CD4-positive, alpha-beta T cell treated with Interleukin-1 beta for 1 hour (primary cell): ENCODE results near the gene SEPTIN1.

Experiments used
- DNase-seq, 2 donors: peaks; one replicate each; pipeline ENCODE4 v3.0.0-alpha.2; 2020 to 2022

SEPTIN1 gene

DNA sequence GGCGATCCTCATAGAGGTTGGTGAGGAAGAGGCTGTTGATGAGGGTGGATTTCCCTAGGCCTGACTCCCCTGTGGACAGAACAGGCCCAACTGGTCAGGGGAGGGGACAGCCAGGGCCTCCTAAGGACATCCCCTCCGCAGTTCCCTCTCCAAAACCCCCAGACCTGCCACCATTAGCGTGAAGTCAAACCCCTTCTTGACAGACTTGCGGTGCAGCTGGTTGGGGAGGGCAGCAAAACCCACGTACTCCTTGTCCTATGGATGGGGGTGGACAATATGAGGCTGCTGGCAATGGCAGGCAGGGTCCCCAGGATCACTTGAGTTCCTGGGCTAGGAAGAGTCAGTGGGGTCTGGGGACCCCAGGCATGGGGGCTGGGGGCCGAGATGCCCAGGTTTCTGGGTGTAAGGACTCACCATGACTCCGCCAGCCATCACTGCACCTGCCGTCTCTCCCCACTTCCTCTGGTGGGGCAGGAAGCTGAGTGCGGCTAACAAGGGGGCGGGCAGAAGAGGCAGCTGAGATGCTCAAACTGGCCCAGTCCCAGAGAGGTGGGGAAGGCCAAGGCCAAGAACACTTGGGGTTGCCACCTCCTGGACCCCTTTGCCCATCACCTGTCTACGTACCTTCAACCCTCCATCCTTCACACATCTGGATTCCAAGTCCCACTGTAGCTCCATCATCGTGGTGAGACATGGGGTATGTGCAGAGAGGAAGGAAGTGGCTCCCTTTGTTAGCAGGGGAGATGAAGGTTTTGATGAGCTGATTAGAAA, at the start of gene SEPTIN1:
SEPTIN1 (minus strand) TSS at position 451 of the 771 bp plus-strand sequence; CDS start at position 432, 19 bp downstream.
- peak; percentile 79 to 80 for DNase-seq

GRCh38 chr16:30430428-30430970, 48.1 kb upstream of the SEPTIN1 start:
- no peak for DNase-seq

GRCh38 chr16:30429678-30430427, 47.5 kb upstream of the SEPTIN1 start, which contains the start of gene DCTPP1:
DCTPP1 (minus strand) TSS chr16:30430030; CDS start chr16:30429980, 50 bp downstream.
- DNase-seq = peak; percentile 98 to 99

- DNase-seq = no peak
These were observed 47.0 kb upstream of the SEPTIN1 start for GRCh38 chr16:30429418-30429677.

DNA sequence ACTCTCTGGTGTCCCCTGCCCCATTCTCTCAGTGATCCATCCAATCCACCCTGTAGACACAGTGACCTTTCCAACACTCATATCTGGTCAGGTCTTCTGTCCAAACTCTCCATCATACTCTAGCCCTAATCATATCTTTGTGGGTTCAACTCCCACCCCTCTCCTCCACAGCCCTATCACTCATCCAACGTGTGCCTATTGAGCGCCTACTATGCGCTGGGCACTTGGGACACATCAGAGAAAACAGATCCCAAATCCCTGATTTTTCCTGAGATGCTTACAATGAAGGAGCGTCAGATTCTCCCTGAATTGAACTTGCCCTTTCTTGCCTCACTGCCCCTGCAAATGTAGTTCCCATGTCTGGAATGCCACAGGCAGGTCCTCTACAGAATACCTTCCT, 45.7 kb upstream of the SEPTIN1 start:
- DNase-seq = no peak

GRCh38 chr16:30421010-30421409, 38.6 kb upstream of the SEPTIN1 start:
- DNase-seq = no peak

DNA sequence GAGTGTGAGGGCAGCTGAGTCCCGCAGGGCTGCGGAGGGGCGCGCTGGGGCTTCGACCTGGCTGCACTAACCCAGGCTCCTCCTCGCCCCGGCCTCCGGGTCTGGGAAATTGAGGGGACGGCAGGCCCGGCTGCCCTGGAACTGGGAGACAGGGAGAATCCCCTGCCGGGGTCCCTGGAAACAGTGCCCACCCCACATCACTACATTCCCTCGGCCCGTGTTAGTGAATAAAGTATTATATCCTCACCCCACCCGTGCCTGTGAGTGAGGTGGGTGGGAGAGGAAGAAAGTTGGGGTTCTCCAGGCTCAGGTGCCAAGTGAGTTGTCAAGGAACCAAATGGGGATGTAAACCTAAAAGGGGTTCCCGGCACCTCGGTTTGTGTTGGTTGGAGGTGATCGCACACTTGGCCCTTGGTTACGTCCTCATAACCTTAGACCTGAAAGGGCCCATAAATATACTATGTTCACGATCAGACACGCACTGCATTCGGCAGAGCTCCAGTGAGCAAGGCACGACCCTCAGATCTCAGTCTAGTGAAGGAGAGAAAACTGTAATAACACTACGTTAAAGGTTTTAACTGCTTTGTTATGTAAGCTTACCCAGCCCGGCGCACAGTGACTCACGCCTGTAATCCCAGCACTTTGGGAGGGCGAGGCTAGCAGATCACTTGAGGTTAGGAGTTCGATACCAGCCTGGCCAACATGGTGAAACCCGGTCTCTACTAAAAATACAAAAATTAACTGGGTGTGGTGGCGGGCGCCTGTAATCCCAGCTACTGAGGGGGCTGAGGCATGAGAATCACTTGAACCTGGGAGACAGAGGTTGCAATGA, 36.2 kb upstream of the SEPTIN1 start:
- DNase-seq = no peak

DNA sequence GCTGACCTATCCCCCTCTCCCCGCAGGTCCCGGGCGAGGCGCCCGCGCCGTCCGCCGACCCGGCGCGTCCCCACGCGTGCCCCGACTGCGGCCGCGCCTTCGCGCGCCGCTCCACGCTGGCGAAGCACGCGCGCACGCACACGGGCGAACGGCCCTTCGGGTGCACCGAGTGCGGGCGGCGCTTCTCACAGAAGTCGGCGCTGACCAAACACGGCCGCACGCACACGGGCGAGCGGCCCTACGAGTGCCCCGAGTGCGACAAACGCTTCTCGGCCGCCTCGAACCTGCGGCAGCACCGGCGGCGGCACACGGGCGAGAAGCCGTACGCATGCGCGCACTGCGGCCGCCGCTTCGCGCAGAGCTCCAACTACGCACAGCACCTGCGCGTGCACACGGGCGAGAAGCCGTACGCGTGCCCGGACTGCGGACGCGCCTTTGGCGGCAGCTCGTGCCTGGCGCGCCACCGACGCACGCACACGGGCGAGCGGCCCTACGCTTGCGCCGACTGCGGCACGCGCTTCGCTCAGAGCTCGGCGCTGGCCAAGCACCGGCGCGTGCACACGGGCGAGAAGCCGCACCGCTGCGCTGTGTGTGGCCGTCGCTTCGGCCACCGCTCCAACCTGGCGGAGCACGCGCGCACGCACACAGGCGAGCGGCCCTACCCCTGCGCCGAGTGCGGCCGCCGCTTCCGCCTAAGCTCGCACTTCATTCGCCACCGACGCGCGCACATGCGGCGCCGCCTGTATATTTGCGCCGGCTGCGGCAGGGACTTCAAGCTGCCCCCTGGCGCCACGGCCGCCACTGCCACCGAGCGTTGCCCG, 35.4 kb upstream of the SEPTIN1 start:
- DNase-seq = peak; percentile 91 to 94

- DNase-seq = no peak
These were observed 34.5 kb upstream of the SEPTIN1 start for GRCh38 chr16:30416624-30417528.

- no peak for DNase-seq
These were observed 33.8 kb upstream of the SEPTIN1 start for GRCh38 chr16:30416047-30416603.

- DNase-seq = no peak
These were observed 31.8 kb upstream of the SEPTIN1 start for GRCh38 chr16:30414159-30414558.

GRCh38 chr16:30413112-30413806, 30.9 kb upstream of the SEPTIN1 start:
- no peak for DNase-seq

DNA sequence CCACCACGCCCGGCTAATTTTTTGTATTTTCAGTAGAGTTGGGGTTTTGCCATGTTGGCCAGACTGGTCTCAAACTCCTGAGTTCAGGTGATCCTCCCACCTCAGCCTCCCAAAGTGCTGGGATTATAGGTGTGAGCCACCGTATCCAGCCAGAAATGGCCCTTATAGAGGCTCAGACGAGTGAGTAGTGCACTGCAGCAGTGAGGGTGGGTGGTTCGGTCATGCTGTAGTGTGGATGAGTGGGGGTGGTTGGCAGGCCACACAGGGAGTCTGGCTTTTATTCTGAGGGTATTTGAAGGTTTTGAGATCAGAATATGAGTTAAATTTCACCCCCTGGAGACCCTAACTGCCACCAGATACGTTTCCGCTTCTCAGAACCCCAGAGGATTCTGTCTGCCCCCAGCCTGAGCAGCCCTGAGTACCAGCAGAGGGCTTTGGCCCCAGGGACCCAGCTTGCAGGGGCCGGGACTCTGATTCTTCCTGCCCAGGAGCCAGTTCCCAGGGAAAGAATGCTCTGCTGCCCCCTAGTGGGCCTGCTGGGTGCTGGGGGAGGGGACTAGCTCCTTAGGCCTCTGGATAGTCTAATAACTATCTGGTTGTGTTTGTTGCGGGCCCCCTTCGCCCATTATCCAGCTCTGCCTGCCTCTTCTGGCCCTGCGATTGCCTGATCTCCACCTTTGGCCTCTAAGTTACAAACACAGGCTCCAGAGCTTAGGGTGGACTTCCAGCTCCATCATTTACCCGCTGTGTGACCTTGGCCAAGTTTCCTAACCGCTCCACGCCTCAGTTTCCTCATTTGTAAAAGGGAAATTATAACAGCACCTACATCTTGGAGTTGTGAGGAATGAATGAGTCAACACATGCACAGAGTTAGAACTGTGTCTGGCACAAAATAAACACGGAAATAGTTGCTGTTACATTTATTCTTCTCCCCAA, 27.0 kb upstream of the SEPTIN1 start:
- peak; percentile 89 to 93 for DNase-seq

DNA sequence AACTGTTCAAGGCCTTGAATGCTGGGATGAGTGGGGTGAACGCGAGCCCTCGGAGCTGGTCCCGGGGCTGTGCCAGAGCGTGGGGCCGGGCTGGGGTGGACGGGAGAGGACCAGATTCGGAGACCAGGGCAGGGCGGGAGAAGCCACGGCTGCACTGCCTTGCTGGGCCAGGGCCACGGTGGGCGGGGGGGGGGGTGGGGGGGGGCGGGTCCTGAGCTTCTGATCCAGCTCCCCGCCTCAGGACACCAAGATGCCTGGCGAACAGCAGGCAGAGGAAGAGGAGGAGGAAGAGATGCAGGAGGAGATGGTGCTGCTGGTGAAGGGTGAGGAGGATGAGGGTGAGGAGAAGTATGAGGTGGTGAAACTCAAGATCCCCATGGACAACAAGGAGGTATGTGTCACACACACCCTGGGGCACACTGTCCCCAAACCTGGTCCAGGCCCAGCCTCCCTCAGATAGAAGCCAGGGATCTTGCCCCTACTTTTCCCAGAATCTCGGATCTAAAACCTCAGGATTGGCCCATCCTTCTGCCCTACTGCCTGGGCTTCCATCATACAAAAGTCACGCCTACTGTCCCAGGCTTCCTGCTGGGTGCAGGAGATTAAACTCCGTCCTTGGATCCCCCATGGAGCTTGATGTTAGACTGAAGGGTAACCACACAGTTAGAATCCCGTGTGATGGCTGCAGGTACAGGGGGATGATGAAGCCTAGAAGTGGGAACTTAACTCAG, 25.6 kb upstream of the SEPTIN1 start:
- no peak for DNase-seq

- peak; percentile 87 to 90 for DNase-seq
These were observed 24.9 kb upstream of the SEPTIN1 start, which contains the start of gene ZNF771 for GRCh38 chr16:30407102-30407803. ZNF771 (plus strand) TSS chr16:30407606; CDS start chr16:30408054, 448 bp downstream.

DNA sequence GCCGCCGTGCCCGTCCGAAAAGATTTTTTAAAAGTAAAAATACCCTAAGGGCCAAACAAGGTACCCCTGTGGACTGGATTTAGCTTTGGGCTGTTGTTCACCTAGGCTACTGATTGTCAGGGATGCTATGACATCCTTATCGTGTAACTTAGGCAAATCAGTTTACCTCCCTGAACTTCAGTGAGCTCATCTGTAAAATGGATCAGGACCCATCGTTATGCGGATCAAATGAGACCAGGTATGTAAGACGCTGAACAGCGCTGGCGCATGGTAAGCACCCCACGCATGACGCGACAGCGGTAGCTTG, 24.4 kb upstream of the SEPTIN1 start:
- DNase-seq = no peak

- no peak for DNase-seq
These were observed 19.5 kb upstream of the SEPTIN1 start for GRCh38 chr16:30401768-30402425.
